Large intestine (tissue), 3 donors: ENCODE measurements around the gene TIGAR. TPM values are rescaled to one million over a fixed set of nuclear protein-coding genes. Genes with fewer than 3 reads are reported as not detected.

Experiments
- DNase-seq, 2 donors: peaks; one replicate each; pipeline versions ENCODE4 v3.0.0 to v3.0.0-alpha.2; 2013
- H3K27ac ChIP-seq: one replicate; pipeline ENCODE4 v1.5.1; 2013; ENCODE audit warnings: low read length
- H3K27me3 ChIP-seq: 2 replicates; pipeline ENCODE4 v1.6.1; 2013; ENCODE audit warnings: low read length; ENCODE audit not compliant: control insufficient read depth, insufficient read depth
- H3K36me3 ChIP-seq: 2 replicates; pipeline ENCODE4 v1.6.1; 2013; ENCODE audit warnings: low read length; ENCODE audit not compliant: control insufficient read depth, insufficient read depth
- H3K4me1 ChIP-seq: one replicate; pipeline ENCODE4 v1.6.1; 2013; ENCODE audit warnings: low read length; ENCODE audit not compliant: control insufficient read depth, insufficient read depth
- H3K4me3 ChIP-seq: one replicate; pipeline ENCODE4 v1.5.1; 2013; ENCODE audit warnings: low read length
- H3K9me3 ChIP-seq: one replicate; pipeline ENCODE4 v1.6.1; 2013; ENCODE audit warnings: mild to moderate bottlenecking, low read depth, low read length, moderate library complexity; ENCODE audit not compliant: control insufficient read depth
- WGBS: methylation state at CpG from one replicate; pipeline ENCODE4 v1.1.5; 2013; ENCODE audit warnings: low lambda C conversion rate; ENCODE audit not compliant: insufficient coverage; 5-methylcytosine and 5-hydroxymethylcytosine counted together
- polyA plus RNA-seq: library from polyadenylated mRNA; unstranded; fragments of 120-200 nt; gene quantifications from one replicate; pipeline ENCODE4 v1.2.1, GENCODE V29; 2013

Gene TIGAR
- polyA plus RNA-seq, 1 donor: 5.0 TPM

DNA sequence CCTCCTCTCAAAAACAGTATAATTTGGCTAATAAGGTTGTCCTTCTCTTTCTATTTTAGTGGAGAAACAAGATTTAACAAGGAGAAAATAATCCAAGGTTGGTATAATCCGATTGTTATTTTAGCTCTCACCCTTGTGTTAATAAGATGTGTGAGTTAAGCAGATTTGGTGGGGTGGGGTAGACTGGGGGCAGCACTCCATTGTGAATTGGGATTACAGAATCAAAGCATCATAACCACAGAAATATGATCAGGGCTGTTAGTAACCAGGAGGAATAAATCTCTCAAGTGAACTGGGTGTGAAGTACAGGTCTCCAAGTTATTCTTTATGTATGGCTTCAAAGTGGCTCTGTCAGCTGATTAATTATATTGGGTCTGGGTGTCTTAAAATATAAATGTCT is 10.2 kb downstream of the TIGAR start:
- WGBS: no CpG with 5 or more reads among the region's 1 CpG
- H3K9me3 ChIP-seq: no peaks in the 10 kb centered on the region
- peaks cover 3% of the 10 kb centered on the region for H3K36me3 ChIP-seq
- no peaks in the 10 kb centered on the region for H3K27me3 ChIP-seq
- no peak overlapping the region for H3K4me3 ChIP-seq
- H3K27ac ChIP-seq: no peak overlapping the region
- no peak for DNase-seq
- H3K4me1 ChIP-seq: no peaks in the 10 kb centered on the region

DNA sequence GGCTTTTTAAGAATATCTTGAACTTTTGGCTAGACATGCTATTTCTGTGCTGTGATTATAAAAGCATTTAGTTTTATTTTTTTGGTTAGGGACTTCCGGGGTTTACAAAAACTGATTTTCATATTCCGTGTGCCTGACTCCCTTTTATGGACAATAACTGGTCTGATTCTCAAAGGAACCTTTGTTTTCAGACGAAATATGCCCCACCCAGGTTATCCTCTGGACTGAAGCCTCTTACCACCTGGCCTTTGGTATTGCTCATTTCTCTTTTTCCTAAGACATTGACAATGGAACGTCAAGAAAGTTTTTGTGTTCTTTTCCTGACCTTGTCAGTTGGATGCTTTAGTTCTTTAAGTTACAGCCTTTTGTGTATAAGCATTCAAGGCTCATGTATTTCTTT is 10.8 kb downstream of the TIGAR start:
- Histone ChIP-seq H3K27me3 (no peaks in the 10 kb centered on the region), H3K4me1 (no peaks in the 10 kb centered on the region), H3K9me3 (no peaks in the 10 kb centered on the region), H3K36me3 (peaks cover 3% of the 10 kb centered on the region), H3K4me3 (no peak overlapping the region), H3K27ac (no peak overlapping the region)
- 23% methylated on average over 3 of the region's 4 CpGs for WGBS
- DNase-seq: peak in 1 of 2 donors; percentile 41

DNA sequence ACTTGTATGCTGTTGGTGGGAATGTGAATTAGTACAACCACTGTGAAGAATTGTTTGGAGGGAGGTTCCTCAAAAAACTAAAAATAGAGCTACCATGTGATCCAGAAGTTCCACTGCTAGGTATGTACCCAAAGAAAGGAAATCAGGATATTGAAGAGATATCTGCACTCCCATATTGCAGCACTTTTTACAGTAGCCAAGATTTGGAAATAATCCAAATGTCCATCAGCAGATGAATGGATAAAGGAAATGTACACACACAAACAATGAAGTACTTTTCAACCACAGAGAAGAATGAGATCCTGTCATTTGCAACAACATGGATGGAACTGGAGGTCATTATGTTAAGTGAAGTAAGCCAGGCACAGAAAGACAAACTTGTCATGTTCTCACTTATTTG is 25.9 kb downstream of the TIGAR start:
- Histone ChIP-seq H3K36me3 (no peaks in the 10 kb centered on the region), H3K27me3 (no peaks in the 10 kb centered on the region), H3K27ac (no peak overlapping the region), H3K4me3 (no peak overlapping the region), H3K4me1 (no peaks in the 10 kb centered on the region), H3K9me3 (no peaks in the 10 kb centered on the region)
- no peak for DNase-seq

DNA sequence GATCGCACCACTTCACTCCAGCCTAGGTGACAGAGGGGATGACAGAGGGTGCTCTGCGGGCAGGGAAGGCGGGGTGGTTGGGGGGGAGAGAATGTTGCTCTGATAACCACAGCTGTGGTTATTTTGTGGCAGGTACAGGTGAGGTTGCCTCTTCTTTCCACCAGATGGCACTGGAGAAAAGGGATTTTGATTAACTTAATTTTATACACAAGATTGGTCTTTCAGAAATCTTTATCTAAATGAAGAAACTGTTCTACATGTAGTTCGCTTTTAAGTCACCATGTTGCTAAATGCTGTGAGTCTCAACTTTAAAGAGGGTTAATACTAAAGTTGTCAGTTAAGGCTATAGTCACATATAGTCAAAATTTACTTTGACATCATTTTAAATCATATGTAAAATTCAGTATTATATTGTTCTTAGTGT is 32.8 kb downstream of the TIGAR start:
- peak in 1 of 2 donors; percentile 16 for DNase-seq
- Histone ChIP-seq H3K27ac (no peak overlapping the region), H3K27me3 (no peaks in the 10 kb centered on the region), H3K4me3 (no peak overlapping the region), H3K4me1 (no peaks in the 10 kb centered on the region), H3K9me3 (no peaks in the 10 kb centered on the region), H3K36me3 (peaks cover 4% of the 10 kb centered on the region)
- no CpG with 5 or more reads among the region's 4 CpGs for WGBS

DNA sequence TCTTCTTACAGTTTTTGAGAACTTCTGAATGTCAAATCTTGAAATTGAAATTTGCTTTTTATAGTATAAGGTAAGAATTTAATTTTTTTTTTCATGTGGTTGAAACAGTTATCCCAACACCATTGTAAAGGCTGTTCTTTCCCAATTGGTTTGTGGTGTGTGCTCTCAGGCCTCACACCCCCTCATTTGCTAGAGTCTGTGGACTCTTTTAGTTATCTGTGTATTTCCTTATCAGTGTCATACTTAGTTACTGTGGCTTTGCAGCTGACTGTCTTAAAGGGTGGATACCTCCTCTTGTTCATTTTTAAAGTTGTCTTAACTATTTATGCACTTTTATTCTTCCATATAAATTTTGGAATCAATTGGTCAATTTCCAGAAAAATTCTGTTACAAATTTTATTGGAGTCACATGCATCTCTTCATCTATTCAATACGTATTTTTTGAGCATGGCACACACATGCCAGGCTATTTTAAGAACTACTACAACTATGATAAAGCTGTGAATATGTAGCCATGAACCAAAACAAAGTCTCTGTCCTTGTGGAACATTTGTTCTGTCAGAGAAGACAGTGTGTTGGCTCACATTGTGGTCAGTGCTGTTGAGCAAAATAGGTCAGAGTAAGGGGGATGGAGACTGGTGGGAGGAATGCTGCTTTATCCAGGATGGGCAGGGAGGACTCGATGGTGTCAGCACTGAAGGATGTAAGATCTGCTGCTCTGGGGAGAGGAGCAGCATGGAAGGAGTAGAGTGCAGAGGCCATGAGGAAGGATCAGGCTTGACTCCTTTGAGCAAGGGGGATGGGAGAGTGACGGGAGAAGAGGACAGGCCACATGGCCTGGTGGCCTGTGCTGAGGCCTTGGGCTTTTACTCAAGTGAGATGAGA is 34.4 kb downstream of the TIGAR start:
- Histone ChIP-seq H3K36me3 (peaks cover 4% of the 10 kb centered on the region), H3K27ac (no peak overlapping the region), H3K4me3 (no peak overlapping the region), H3K4me1 (no peaks in the 10 kb centered on the region), H3K9me3 (no peaks in the 10 kb centered on the region), H3K27me3 (no peaks in the 10 kb centered on the region)
- no peak for DNase-seq
- WGBS: 100% methylated on average over 1 of the region's 3 CpGs

DNA sequence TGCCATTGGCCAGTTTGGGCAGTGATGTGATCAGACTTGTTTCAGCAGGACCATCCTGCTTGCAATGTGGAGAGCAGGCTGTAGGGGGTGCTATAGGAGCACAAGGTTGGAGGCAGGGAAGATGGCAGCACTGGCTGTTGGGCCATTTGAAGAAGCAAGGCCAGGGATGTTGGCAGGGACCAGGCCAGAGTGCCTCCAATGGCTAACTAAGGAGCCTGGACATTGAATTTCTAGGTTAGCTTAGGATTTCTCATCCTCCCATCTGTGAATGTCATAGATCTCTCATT is 35.0 kb downstream of the TIGAR start:
- Histone ChIP-seq H3K4me1 (no peaks in the 10 kb centered on the region), H3K4me3 (no peak overlapping the region), H3K27ac (no peak overlapping the region), H3K36me3 (peaks cover 4% of the 10 kb centered on the region), H3K9me3 (no peaks in the 10 kb centered on the region), H3K27me3 (no peaks in the 10 kb centered on the region)
- peak in 1 of 2 donors; percentile 22 for DNase-seq

DNA sequence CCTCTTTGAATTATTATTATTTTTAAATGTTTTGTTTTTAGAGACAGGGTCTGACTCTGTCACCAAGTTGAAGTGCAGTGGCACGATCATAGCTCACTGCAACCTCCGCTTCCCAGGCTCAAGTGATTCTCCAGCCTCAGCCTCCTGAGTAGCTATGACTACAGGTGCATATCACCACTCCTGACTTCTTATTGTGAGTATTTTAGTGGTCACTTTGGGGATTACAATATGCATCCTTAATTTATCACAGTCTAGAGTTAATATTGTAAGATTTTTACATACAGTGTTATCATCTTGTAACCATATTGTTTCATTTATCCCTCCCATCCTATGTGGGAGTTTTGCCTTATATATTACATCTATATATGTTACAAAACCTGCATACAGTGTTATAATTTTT is 45.1 kb downstream of the TIGAR start:
- H3K27me3 ChIP-seq: no peaks in the 10 kb centered on the region
- H3K4me3 ChIP-seq: no peak overlapping the region
- no peaks in the 10 kb centered on the region for H3K4me1 ChIP-seq
- H3K9me3 ChIP-seq: peaks cover 2% of the 10 kb centered on the region
- 93% methylated on average over 2 of the region's 2 CpGs for WGBS
- no peak for DNase-seq
- no peak overlapping the region for H3K27ac ChIP-seq
- peaks cover 14% of the 10 kb centered on the region for H3K36me3 ChIP-seq

DNA sequence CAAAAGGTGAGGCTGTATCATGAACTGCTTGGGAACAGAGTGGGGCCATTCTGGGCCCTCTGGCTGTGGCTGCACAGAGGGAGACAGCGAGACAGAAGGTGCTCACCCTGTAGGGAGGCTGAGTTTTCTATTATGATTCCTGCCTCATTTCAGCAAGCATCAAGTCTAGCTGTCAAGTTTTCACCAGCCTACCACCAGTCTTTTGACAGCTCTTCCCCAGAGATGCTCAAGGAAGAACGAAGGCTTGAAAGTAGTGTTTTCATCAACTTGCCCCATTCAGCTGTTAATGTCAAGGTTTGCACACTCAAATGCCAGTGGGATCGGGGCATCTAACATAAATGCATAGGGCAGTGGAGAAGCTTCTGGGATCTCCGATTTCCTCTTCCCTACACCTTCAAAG is 48.5 kb downstream of the TIGAR start:
- H3K4me3 ChIP-seq: no peak overlapping the region
- no peaks in the 10 kb centered on the region for H3K27me3 ChIP-seq
- WGBS: no CpG with 5 or more reads among the region's 4 CpGs
- peaks cover 2% of the 10 kb centered on the region for H3K9me3 ChIP-seq
- H3K4me1 ChIP-seq: no peaks in the 10 kb centered on the region
- no peak overlapping the region for H3K27ac ChIP-seq
- no peak for DNase-seq
- H3K36me3 ChIP-seq: peaks cover 19% of the 10 kb centered on the region

DNA sequence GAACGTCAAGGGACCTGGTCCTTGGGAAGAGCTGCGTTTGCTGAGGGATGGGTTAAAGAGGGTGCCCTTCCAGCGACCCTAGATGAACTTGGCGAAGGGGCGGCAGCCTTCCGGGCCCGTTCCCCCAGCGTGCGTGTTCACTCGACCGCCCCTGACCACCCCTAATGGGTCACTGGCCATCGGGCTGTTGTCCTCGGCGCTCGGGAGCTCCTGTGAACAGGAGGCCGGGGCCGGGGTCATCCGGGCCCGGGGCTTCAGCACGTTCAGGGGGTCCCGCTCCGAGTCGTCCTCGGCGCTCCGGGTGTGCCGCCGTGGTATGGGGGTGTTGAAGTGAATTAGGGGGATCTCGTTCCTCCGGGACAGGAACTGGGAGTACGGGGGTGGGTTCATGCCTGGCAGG is 49.3 kb downstream of the TIGAR start:
- Histone ChIP-seq H3K36me3 (peaks cover 22% of the 10 kb centered on the region), H3K4me3 (no peak overlapping the region), H3K9me3 (peaks cover 2% of the 10 kb centered on the region), H3K27me3 (no peaks in the 10 kb centered on the region), H3K4me1 (peaks cover 5% of the 10 kb centered on the region), H3K27ac (no peak overlapping the region)
- WGBS: no CpG with 5 or more reads among the region's 31 CpGs
- DNase-seq: no peak

DNA sequence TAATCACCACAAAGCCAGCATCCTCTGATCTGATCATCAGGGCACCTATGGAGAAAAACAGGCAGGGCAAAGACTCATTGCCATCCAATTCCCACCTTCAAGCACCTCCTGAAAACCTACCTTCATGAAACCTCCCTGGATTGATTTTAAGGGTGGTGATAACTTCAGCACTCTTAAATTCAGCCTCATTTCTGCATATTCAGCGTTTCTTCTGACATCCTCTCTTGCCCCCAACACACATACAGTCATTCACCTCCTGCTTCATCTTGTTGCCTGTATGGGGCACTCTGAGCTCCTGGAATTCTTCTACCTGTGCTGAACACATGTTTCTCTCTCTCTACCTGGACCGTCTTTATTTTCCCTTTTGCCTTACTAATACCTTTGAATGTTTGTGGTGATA is 51.6 kb downstream of the TIGAR start:
- H3K4me3 ChIP-seq: no peak overlapping the region
- WGBS: 100% methylated on average over 1 of the region's 2 CpGs
- peaks cover 22% of the 10 kb centered on the region for H3K36me3 ChIP-seq
- H3K4me1 ChIP-seq: peaks cover 9% of the 10 kb centered on the region
- H3K27me3 ChIP-seq: no peaks in the 10 kb centered on the region
- no peak overlapping the region for H3K27ac ChIP-seq
- DNase-seq: no peak
- peaks cover 2% of the 10 kb centered on the region for H3K9me3 ChIP-seq

DNA sequence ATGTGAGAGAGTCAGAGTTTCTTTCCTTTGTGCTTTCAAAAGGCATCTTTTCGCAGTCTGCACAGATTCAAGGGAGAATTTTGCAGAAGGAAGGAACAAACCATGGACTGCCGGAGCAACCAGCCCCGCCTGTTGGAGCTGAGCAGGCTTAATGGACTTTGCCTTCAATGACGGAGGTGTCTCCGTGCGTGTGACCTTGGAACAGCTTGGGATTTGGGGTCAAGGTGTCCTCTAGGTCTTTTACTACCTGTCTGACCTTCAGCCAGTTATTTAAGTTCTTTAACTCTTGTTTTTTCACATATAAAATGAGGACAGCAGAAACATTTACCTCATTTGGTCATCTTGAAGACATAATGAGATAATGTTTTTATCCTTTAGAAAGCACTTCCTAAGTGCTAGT is 54.4 kb downstream of the TIGAR start:
- Histone ChIP-seq H3K36me3 (peaks cover 14% of the 10 kb centered on the region), H3K4me3 (no peak overlapping the region), H3K9me3 (no peaks in the 10 kb centered on the region), H3K27ac (peak overlapping the region; percentile 23), H3K27me3 (no peaks in the 10 kb centered on the region), H3K4me1 (peaks cover 16% of the 10 kb centered on the region)
- no CpG with 5 or more reads among the region's 6 CpGs for WGBS
- DNase-seq: peak; percentile 46 to 74
